A673 (cell line): ENCODE data around the gene NEK6.

Source experiments
- CTCF ChIP-seq: fragments of 300-800, 200-600 bp; sonication (generic); conservative IDR thresholded peaks from 2 replicates; pipeline ENCODE4 v1.5.1; 2017; ENCODE audit warnings: low read depth, mild to moderate bottlenecking, antibody characterized with exemption, low read length, moderate library complexity, mixed read lengths
- EZH2 ChIP-seq: fragments of 200-600 bp; sonication (generic); IDR thresholded peaks from 2 replicates; pipeline ENCODE4 v1.6.1; 2017; ENCODE audit warnings: borderline replicate concordance, low read depth, mild to moderate bottlenecking, mixed read lengths, antibody characterized with exemption, low read length; ENCODE audit not compliant: poor library complexity, severe bottlenecking

GRCh38 chr9:124222109-124222508 is 35.6 kb upstream of the NEK6 start:
- no peak for TF ChIP-seq CTCF
- no peak for TF ChIP-seq EZH2
